Mesendoderm (in vitro differentiated cells): ENCODE data around the gene DALRD3.
"Not testable (repeated sequence)": the region's sequence is repeated elsewhere in the genome, so short reads cannot be mapped to it uniquely, and the experiment has no call there.

Experiments used
- DNase-seq: peaks from one replicate; pipeline ENCODE4 v3.0.0; 2013
- H2AK5ac ChIP-seq: 2 replicates; pipeline ENCODE4 v1.6.1; 2013; ENCODE audit warnings: low read length, inconsistent platforms
- H2BK120ac ChIP-seq: 2 replicates; pipeline ENCODE4 v1.6.1; 2013; ENCODE audit warnings: low read depth, mild to moderate bottlenecking, low read length, moderate library complexity, mixed read lengths
- H2BK15ac ChIP-seq: replicated peaks from 2 replicates; pipeline ENCODE4 v1.6.1; 2013; ENCODE audit warnings: low read depth, mild to moderate bottlenecking, moderate library complexity
- H2BK5ac ChIP-seq: 2 replicates; pipeline ENCODE4 v1.6.1; 2013; ENCODE audit warnings: low read length, inconsistent platforms
- H3K18ac ChIP-seq: 2 replicates; pipeline ENCODE4 v1.6.1; 2013; ENCODE audit warnings: mild to moderate bottlenecking, low read length, mixed read lengths
- H3K23ac ChIP-seq: one replicate; pipeline ENCODE4 v1.6.1; 2013; ENCODE audit warnings: low read length
- H3K27ac ChIP-seq: 2 replicates; pipeline ENCODE4 v1.5.1; 2013; ENCODE audit warnings: low read depth, mild to moderate bottlenecking, inconsistent platforms, low read length, moderate library complexity
- H3K27me3 ChIP-seq: 2 replicates; pipeline ENCODE4 v1.6.1; 2013; ENCODE audit warnings: low read length, control low read depth, mild to moderate bottlenecking, inconsistent platforms; ENCODE audit not compliant: insufficient read depth, poor library complexity
- H3K36me3 ChIP-seq: 2 replicates; pipeline ENCODE4 v1.6.1; 2013; ENCODE audit warnings: low read length, inconsistent platforms; ENCODE audit not compliant: control insufficient read depth, insufficient read depth
- H3K4ac ChIP-seq: one replicate; pipeline ENCODE4 v1.6.1; 2013; ENCODE audit warnings: low read depth, mild to moderate bottlenecking, low read length, moderate library complexity
- H3K4me1 ChIP-seq: 2 replicates; pipeline ENCODE4 v1.6.1; 2013; ENCODE audit warnings: low read depth, low read length, inconsistent platforms; ENCODE audit not compliant: control insufficient read depth
- H3K4me2 ChIP-seq: 2 replicates; pipeline ENCODE4 v1.6.1; 2013; ENCODE audit warnings: low read length
- H3K4me3 ChIP-seq: 2 replicates; pipeline ENCODE4 v1.5.1; 2013; ENCODE audit warnings: mild to moderate bottlenecking, low read length
- H3K56ac ChIP-seq: one replicate; pipeline ENCODE4 v1.6.1; 2013; ENCODE audit warnings: low read length
- H3K79me1 ChIP-seq: 2 replicates; pipeline ENCODE4 v1.6.1; 2013; ENCODE audit warnings: low read length, inconsistent platforms
- H3K79me2 ChIP-seq: 2 replicates; pipeline ENCODE4 v1.6.1; 2013; ENCODE audit warnings: mild to moderate bottlenecking, low read length; ENCODE audit not compliant: control insufficient read depth, insufficient read depth
- H3K9ac ChIP-seq: 2 replicates; pipeline ENCODE4 v1.6.1; 2013; ENCODE audit warnings: low read length, inconsistent platforms
- H4K5ac ChIP-seq: one replicate; pipeline ENCODE4 v1.6.1; 2013; ENCODE audit warnings: low read length
- H4K8ac ChIP-seq: one replicate; pipeline ENCODE4 v1.6.1; 2013; ENCODE audit warnings: low read depth, mild to moderate bottlenecking, control low read depth, low read length, moderate library complexity
- WGBS: extraction: QIAGEN DNeasy Blood & Tissue Kit; methylation state at CpG from one replicate; pipeline ENCODE4 v1.1.7; 2013; ENCODE audit warnings: low lambda C conversion rate, missing lambda C conversion rate; ENCODE audit not compliant: insufficient coverage; ENCODE audit errors: extremely low coverage; 5-methylcytosine and 5-hydroxymethylcytosine counted together

DALRD3 gene

GRCh38 chr3:49012441-49013017 is 5.9 kb downstream of the DALRD3 start:
- Histone ChIP-seq H2AK5ac (no peak overlapping the region), H3K4ac (no peak overlapping the region), H3K79me2 (peaks cover 37% of the 10 kb centered on the region), H3K4me1 (peaks cover 7% of the 10 kb centered on the region), H3K9ac (no peak overlapping the region), H4K5ac (no peak overlapping the region), H2BK120ac (no peak overlapping the region), H4K8ac (no peak overlapping the region), H2BK5ac (no peak overlapping the region), H3K79me1 (peaks cover 26% of the 10 kb centered on the region), H3K4me2 (no peak overlapping the region), H3K23ac (no peak overlapping the region), H3K4me3 (no peak overlapping the region), H3K27ac (no peak overlapping the region), H3K56ac (no peak overlapping the region), H2BK15ac (no peak overlapping the region), H3K36me3 (peaks cover 18% of the 10 kb centered on the region), H3K18ac (no peak overlapping the region), H3K27me3 (no peaks in the 10 kb centered on the region)
- WGBS, result no CpG with 5 or more reads among the region's 17 CpGs
- DNase-seq, result no peak

- Histone ChIP-seq H3K79me1 (peaks cover 21% of the 10 kb centered on the region), H3K23ac (no peak overlapping the region), H3K4me1 (peaks cover 5% of the 10 kb centered on the region), H2BK15ac (no peak overlapping the region), H3K4me3 (no peak overlapping the region), H2BK5ac (no peak overlapping the region), H2AK5ac (no peak overlapping the region), H3K4ac (no peak overlapping the region), H3K27me3 (no peaks in the 10 kb centered on the region), H3K56ac (no peak overlapping the region), H3K18ac (no peak overlapping the region), H3K36me3 (peaks cover 8% of the 10 kb centered on the region), H4K5ac (no peak overlapping the region), H3K27ac (no peak overlapping the region), H3K4me2 (no peak overlapping the region), H2BK120ac (no peak overlapping the region), H4K8ac (no peak overlapping the region), H3K79me2 (peaks cover 37% of the 10 kb centered on the region), H3K9ac (no peak overlapping the region)
- DNase-seq, result no peak
- WGBS, result no CpG with 5 or more reads among the region's 3 CpGs
Observed at GRCh38 chr3:49009396-49009795, 9.0 kb downstream of the DALRD3 start.

- H3K56ac ChIP-seq, result peak overlapping the region; percentile 86
Observed at GRCh38 chr3:49008627-49009026, 9.8 kb downstream of the DALRD3 start.

GRCh38 chr3:49007771-49008528 is 10.4 kb downstream of the DALRD3 start:
- WGBS, result no CpG with 5 or more reads among the region's 41 CpGs
- peak overlapping the region; percentile 96 for H3K9ac ChIP-seq
- peak; percentile 94 for DNase-seq

More at GRCh38 chr3:49008627-49009026, 9.8 kb downstream of the DALRD3 start:
- no CpG with 5 or more reads among the region's 5 CpGs for WGBS
- Histone ChIP-seq H3K9ac (peak overlapping the region; percentile 88), H3K79me2 (peaks cover 37% of the 10 kb centered on the region), H3K4me2 (peak overlapping the region; percentile 90), H3K79me1 (peaks cover 18% of the 10 kb centered on the region)
- not testable (repeated sequence) for H2BK15ac ChIP-seq, H2BK5ac ChIP-seq, H2BK120ac ChIP-seq, H3K4ac ChIP-seq, H2AK5ac ChIP-seq, H4K5ac ChIP-seq, H3K4me1 ChIP-seq, H3K27ac ChIP-seq, H3K4me3 ChIP-seq, H3K23ac ChIP-seq, H3K36me3 ChIP-seq, DNase-seq, H3K27me3 ChIP-seq, H4K8ac ChIP-seq, H3K18ac ChIP-seq

GRCh38 chr3:49007068-49007770 is 11.2 kb downstream of the DALRD3 start, which contains the start of gene WDR6:
WDR6 (plus strand) TSS chr3:49007391; CDS start chr3:49007432, 41 bp downstream.
- peak within 1 kb of the TSS; percentile 84 for H3K4ac ChIP-seq
- peak within 1 kb of the TSS; percentile 94 for H2BK5ac ChIP-seq
- H3K36me3 ChIP-seq, result peaks cover 5% of the 10 kb centered on the region
- no peak within 1 kb of the TSS for H4K5ac ChIP-seq
- H3K27ac ChIP-seq, result peak within 1 kb of the TSS; percentile 47
- H3K23ac ChIP-seq, result peak within 1 kb of the TSS; percentile 59
- no peak within 1 kb of the TSS for H4K8ac ChIP-seq
- H3K79me1 ChIP-seq, result peaks cover 11% of the 10 kb centered on the region
- no peaks in the 10 kb centered on the region for H3K27me3 ChIP-seq
- H3K18ac ChIP-seq, result peak within 1 kb of the TSS; percentile 47
- peak within 1 kb of the TSS; percentile 96 for H3K9ac ChIP-seq
- H3K4me1 ChIP-seq, result peaks cover 5% of the 10 kb centered on the region
- peak within 1 kb of the TSS; percentile 90 for H3K4me2 ChIP-seq
- H2AK5ac ChIP-seq, result no peak within 1 kb of the TSS
- H2BK15ac ChIP-seq, result no peak within 1 kb of the TSS
- no CpG with 5 or more reads among the region's 65 CpGs for WGBS
- no peak within 1 kb of the TSS for H2BK120ac ChIP-seq
- peak within 1 kb of the TSS; percentile 83 for H3K4me3 ChIP-seq
- DNase-seq, result peak; percentile 99
- peak within 1 kb of the TSS; percentile 95 for H3K56ac ChIP-seq
- peaks cover 30% of the 10 kb centered on the region for H3K79me2 ChIP-seq

More at GRCh38 chr3:49007771-49008528, 10.4 kb downstream of the DALRD3 start:
- H3K4me2 ChIP-seq, result peak overlapping the region; percentile 90
- no peak overlapping the region for H4K8ac ChIP-seq
- peak overlapping the region; percentile 47 for H3K18ac ChIP-seq
- H3K36me3 ChIP-seq, result peaks cover 7% of the 10 kb centered on the region
- H3K27ac ChIP-seq, result no peak overlapping the region
- peak overlapping the region; percentile 83 for H3K4me3 ChIP-seq
- no peak overlapping the region for H2BK120ac ChIP-seq
- no peak overlapping the region for H2AK5ac ChIP-seq
- peaks cover 16% of the 10 kb centered on the region for H3K79me1 ChIP-seq
- peaks cover 36% of the 10 kb centered on the region for H3K79me2 ChIP-seq
- H3K23ac ChIP-seq, result no peak overlapping the region
- H3K56ac ChIP-seq, result peak overlapping the region; percentile 95
- H2BK15ac ChIP-seq, result no peak overlapping the region
- no peak overlapping the region for H4K5ac ChIP-seq
- H3K4ac ChIP-seq, result peak overlapping the region; percentile 84
- H2BK5ac ChIP-seq, result peak overlapping the region; percentile 94
- H3K4me1 ChIP-seq, result peaks cover 5% of the 10 kb centered on the region
- no peaks in the 10 kb centered on the region for H3K27me3 ChIP-seq
